Lower leg skin (tissue), 4 donors: ENCODE measurements around the gene SFSWAP. TPM values are rescaled to one million over a fixed set of nuclear protein-coding genes. Genes with fewer than 3 reads are reported as not detected.

Experiments
- DNase-seq, 2 donors: peaks; one replicate each; pipeline ENCODE4 v3.0.0-alpha.2; 2019; ENCODE audit warnings: low spot score in 2 of 2
- H3K4me3 ChIP-seq: fragments of 200-600 bp; sonication (generic); 2 replicates; pipeline ENCODE4 v1.5.1; 2017; ENCODE audit warnings: mild to moderate bottlenecking, low read depth; ENCODE audit not compliant: poor library complexity, severe bottlenecking
- CTCF ChIP-seq, 3 donors: fragments of 450-650 bp; IDR thresholded peaks; one replicate each; pipeline ENCODE4 v1.5.1; 2016; ENCODE audit warnings: antibody characterized with exemption in 3 of 3, mild to moderate bottlenecking in 3 of 3, moderate library complexity in 2 of 3
- POLR2A ChIP-seq, 2 donors: fragments of 450-650 bp; IDR thresholded peaks; one replicate each; pipeline ENCODE4 v1.6.1; 2016 to 2017; ENCODE audit warnings: antibody characterized with exemption in 2 of 2, mild to moderate bottlenecking in 1 of 2, moderate library complexity in 1 of 2
- WGBS, 2 donors: methylation state at CpG; one replicate each; pipeline ENCODE4 v1.1.5; 2018; 5-methylcytosine and 5-hydroxymethylcytosine counted together
- intact Hi-C: fragments of 100-400 bp; cut with DNase I; formaldehyde crosslinking; loops from one replicate; pipeline ENCODE4 v1.15.0; 2023; ENCODE audit warnings: low total_unique reads
- total RNA-seq, 4 donors: library from RNA; depleted of rRNA; stranded (reverse); fragments of >200 nt; gene quantifications; one replicate each; pipeline ENCODE4 v1.1.0, GENCODE V29; 2016

The SFSWAP gene
- total RNA-seq, 4 donors from 2014 or later = 31.0 to 56.3 (median 38.5) TPM

- H3K4me3 ChIP-seq = no peak overlapping the region
- intact Hi-C loops = no loop called here
- WGBS, 2 donors = 71 to 77% methylated on average over 7 of the region's 7 CpGs
- no peak for DNase-seq
- TF ChIP-seq POLR2A (IDR thresholded peaks at IDR 0.05) = no peak
- TF ChIP-seq CTCF (IDR thresholded peaks at IDR 0.05) = no peak
Observed at GRCh38 chr12:131720921-131721320, 10.0 kb downstream of the SFSWAP start.

GRCh38 chr12:131721548-131721947 lies 10.7 kb downstream of the SFSWAP start:
- intact Hi-C loops = no loop called here
- WGBS, 2 donors = 77 to 96% methylated on average over 1 of the region's 1 CpG
- TF ChIP-seq POLR2A (IDR thresholded peaks at IDR 0.05) = no peak
- no peak for TF ChIP-seq CTCF (IDR thresholded peaks at IDR 0.05)
- no peak for DNase-seq
- no peak overlapping the region for H3K4me3 ChIP-seq

GRCh38 chr12:131723532-131723931 lies 12.6 kb downstream of the SFSWAP start:
- no peak for DNase-seq
- WGBS, 2 donors = 65 to 71% methylated on average over 5 of the region's 5 CpGs

GRCh38 chr12:131724534-131724933 lies 13.6 kb downstream of the SFSWAP start:
- WGBS, 2 donors = 85 to 89% methylated on average over 2 of the region's 2 CpGs
- intact Hi-C loops = no loop called here
- no peak for TF ChIP-seq CTCF (IDR thresholded peaks at IDR 0.05)
- no peak for TF ChIP-seq POLR2A (IDR thresholded peaks at IDR 0.05)
- H3K4me3 ChIP-seq = no peak overlapping the region
- no peak for DNase-seq

More at GRCh38 chr12:131723532-131723931, 12.6 kb downstream of the SFSWAP start:
- intact Hi-C loops = no loop called here
- H3K4me3 ChIP-seq = no peak overlapping the region
- TF ChIP-seq POLR2A (IDR thresholded peaks at IDR 0.05) (no peak), CTCF (IDR thresholded peaks at IDR 0.05) (no peak)

GRCh38 chr12:131725503-131725902 lies 14.6 kb downstream of the SFSWAP start:
- no peak for DNase-seq
- no peak for TF ChIP-seq CTCF (IDR thresholded peaks at IDR 0.05)
- TF ChIP-seq POLR2A (IDR thresholded peaks at IDR 0.05) = no peak
- no peak overlapping the region for H3K4me3 ChIP-seq
- intact Hi-C loops = no loop called here
- 91 to 94% methylated on average over 11 of the region's 11 CpGs for WGBS, 2 donors

GRCh38 chr12:131728720-131729119 lies 17.8 kb downstream of the SFSWAP start:
- no peak overlapping the region for H3K4me3 ChIP-seq
- WGBS, 2 donors = 95 to 97% methylated on average over 8 of the region's 8 CpGs
- intact Hi-C loops = no loop called here
- DNase-seq = no peak
- TF ChIP-seq POLR2A (IDR thresholded peaks at IDR 0.05) (no peak), CTCF (IDR thresholded peaks at IDR 0.05) (no peak)
